ENCODE measurements around the gene CDH13. TPM values are rescaled to one million over a fixed set of nuclear protein-coding genes. Genes with fewer than 3 reads are reported as not detected.

CDH13 gene
- total RNA-seq, 2 donors from 2014 or later: 4.1 to 7.1 TPM

DNA sequence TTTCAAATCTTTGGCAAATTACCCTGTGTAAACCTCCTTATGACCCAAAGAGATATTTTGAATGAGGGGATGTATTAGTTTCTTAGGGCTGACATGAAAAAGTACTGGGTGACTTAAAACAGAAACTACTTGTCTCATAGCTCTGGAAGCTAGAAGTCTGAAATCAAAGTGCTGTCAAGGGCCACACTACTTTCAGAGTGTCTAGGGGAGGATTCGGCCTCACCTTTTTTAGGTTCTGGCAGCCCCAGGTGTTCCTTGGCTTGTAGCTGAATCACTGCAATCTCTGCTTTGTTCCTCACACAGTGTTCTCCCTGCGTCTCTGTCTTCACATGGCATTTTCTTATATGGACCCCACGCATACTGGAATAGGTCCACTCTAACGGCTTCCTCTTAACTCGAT, 322.2 kb downstream of the CDH13 start:
- DNase-seq: no peak
- no peak for ATAC-seq
- intact Hi-C loops (cut with DNase I, micrococcal nuclease): no loop called here

DNA sequence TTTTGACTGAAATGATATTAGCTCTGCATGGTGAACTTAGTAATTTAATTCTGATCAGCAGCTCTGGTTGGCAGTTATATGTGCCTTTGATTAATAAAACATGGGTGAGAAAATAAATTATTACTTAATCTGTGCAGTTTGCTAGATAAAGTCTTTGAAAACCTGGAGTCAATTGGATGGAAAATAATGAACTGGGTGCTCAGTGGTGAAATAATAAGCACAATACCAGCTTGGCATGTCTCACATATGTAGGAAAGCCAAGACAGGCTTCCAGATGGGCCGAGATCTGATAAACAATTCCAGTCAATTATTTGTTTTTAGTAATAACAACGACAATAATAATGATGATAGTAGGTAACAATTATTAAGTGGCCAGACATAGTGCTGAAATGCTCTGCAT, 326.7 kb downstream of the CDH13 start:
- ATAC-seq: no peak
- DNase-seq: no peak
- intact Hi-C loops (cut with DNase I, micrococcal nuclease): no loop called here

DNA sequence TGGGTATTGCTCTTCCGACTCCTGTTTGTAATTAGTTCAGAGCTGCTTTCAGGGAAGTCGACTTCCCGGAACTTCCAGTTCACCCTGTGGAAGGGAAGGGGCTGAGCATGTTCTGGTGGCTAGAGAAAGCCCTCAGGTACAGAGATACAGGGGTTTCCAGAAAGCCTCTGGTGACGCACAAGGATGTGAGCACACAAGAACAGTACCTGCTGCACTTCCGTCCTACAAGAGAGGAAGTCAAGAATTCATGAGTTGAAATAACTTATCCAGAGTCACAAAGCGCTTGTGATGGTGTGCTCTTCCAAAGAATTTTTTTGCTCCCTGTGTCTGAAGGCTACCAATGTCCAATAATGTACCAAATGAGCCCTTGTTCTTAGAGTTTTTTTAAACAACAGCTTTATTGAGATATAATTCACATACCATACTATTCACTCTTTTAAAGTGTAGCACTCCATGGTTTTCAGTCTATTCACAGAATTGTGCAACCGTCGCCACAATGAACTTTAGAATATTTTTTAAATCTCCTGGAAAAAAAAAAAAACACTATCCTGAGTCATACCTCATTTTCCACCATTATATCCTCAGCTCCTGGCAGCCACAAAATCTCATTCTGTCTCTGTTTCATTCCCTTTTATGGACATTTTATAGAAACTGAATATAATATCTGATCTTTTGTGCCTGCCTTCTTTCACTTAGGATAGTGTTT, 327.6 kb downstream of the CDH13 start:
- no peak for DNase-seq
- ATAC-seq: no peak
- intact Hi-C loops (cut with DNase I, micrococcal nuclease): no loop called here

DNA sequence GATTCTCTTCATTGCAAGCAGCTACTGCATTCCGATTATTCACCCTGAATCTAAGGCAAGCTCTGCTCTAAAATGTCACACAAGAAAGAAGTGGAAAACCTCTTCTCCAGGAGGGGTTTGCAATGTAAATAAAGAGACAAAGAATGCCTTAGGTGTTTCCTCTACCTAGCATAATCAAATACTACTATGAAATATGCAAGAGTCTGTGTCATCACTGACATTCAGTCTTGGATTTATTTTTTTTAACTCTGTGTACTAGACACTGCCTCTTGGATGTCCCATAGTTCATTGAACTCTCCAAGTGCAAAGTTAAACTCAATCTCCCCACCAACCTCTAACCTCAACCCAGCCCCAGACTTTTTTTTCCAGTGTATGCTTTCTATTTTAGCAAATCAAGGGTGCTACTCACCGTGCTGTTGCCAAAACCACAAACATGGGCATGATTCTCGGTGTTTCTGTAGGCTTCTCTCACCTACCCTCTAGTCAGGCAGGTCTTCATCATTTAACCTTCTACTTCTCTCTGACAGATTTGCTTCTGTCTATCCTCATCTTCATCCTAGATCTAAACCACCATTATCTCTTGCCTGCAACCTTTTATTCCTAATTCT, 329.1 kb downstream of the CDH13 start:
- no peak for DNase-seq
- no peak for ATAC-seq
- intact Hi-C loops (cut with DNase I, micrococcal nuclease): no loop called here

DNA sequence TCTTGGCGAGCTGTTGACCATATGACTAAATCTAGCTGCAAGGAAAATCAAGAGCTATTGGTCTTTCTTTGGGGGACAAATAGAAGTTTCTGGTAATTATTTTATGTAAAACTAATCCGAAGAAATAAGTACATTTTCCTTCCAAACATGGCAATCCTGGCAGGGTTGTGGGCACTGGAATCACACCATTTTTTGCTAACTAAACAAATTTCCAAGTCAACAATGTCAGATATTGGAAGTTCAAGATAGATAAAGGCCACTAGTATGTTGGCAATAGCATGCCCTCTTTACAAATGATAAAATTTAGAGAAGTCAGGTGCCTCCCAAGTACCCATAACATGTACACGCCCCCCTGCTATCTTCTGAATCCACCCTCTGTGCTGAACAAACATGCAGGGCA, 330.4 kb downstream of the CDH13 start:
- ATAC-seq (no peak), DNase-seq (no peak)
- intact Hi-C loops (cut with DNase I, micrococcal nuclease): no loop called here

DNA sequence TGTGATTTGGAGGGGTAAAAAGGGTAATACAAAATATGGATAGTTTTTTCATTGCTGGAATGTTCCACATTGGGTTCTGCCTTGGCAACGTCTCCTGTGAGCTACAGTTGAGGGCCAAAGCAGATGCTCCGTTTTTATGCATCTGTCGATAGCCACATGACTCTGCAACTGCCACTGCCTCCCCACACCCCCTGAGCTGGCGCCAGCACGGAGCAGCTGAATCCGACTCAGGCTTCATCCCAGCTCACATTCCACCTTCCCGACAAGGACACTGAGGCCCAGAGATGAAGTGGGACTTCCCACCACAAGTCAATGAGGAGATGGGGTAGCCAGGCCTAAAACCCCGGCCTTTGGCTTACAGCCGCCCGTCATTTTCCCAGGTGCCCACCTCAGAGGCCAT, 334.1 kb downstream of the CDH13 start:
- DNase-seq (no peak), ATAC-seq (no peak)
- intact Hi-C loops (cut with DNase I, micrococcal nuclease): no loop called here

DNA sequence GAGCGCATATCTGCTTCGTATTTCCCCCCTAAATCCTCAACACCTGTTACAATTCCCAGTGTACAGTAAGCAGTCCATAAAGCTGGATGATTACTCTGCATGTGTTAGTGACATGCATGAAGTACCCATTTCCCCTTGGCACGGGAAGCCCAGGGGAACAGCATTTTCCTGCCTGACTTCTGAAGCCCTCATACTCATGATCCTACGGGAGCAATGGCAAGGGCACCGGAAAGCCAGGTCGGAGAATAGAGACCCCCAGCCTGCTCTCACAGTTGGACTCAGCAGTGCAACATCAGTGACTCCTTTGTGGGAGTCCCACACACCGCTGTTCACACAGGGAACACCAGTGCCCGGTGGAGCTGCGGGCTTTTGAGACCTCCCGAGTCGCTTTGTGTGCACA, 336.9 kb downstream of the CDH13 start:
- intact Hi-C loops (cut with DNase I, micrococcal nuclease): no loop called here
- ATAC-seq (no peak), DNase-seq (no peak)

DNA sequence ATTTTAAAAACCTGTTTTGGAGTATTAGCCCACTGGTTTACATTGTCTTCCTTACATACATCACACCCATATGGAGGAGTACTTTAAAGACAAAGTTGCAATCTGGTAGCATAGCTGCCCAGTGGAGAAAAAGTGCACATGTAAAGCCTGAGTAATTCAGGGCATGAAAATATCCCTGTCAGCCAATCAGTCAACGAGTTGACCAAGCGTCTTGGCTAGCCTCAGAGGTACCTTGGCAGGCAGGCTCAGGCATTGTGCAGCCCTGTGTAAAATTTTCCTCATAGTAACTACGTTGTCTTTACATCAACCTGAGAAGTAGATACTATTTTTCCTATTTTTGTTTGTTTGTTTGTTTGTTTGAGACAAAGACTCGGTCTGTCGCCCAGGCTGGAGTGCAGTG, 339.0 kb downstream of the CDH13 start:
- DNase-seq: no peak
- ATAC-seq: no peak
- intact Hi-C loops (cut with DNase I, micrococcal nuclease): no loop called here

DNA sequence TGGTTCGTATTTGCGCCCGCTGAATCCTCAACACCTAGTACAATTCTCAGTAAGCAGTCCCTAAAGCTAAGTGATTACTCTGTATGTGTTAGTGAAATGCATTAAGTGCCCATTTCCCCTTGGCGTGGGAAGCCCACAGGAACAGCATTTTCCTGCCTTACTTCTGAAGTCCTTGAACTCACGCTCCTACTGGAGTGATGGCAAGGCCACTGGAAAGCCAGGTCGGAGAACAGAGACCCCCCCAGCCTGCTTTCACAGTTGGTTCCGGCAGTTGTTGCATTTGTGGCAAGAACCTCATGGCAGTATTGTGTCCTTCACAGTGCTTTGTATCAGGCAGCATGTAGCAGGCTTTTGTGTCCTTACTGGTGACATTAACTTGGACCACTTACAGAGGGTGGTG, 340.7 kb downstream of the CDH13 start:
- DNase-seq: no peak
- ATAC-seq: no peak
- intact Hi-C loops (cut with DNase I, micrococcal nuclease): no loop called here

DNA sequence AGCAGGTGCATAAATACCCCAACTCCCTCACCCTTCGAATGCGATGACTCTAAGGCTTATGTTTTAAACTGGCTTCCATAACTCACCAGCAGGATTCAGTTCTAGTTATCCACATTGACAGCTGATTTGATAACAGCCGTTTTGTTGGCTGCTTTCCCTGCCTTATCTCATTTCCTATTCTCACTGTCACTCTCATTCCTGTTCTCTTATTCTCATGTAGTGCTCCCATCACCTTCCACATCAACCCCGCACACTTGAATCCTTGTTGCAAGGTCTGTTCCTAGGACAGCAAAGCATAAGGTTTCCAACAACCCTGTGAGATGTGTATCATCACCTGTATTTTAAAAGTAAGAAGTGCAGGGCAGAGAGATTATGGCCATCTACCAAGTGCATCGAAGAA, 344.4 kb downstream of the CDH13 start:
- intact Hi-C loops (cut with DNase I, micrococcal nuclease): no loop called here
- no peak for DNase-seq
- ATAC-seq: no peak

DNA sequence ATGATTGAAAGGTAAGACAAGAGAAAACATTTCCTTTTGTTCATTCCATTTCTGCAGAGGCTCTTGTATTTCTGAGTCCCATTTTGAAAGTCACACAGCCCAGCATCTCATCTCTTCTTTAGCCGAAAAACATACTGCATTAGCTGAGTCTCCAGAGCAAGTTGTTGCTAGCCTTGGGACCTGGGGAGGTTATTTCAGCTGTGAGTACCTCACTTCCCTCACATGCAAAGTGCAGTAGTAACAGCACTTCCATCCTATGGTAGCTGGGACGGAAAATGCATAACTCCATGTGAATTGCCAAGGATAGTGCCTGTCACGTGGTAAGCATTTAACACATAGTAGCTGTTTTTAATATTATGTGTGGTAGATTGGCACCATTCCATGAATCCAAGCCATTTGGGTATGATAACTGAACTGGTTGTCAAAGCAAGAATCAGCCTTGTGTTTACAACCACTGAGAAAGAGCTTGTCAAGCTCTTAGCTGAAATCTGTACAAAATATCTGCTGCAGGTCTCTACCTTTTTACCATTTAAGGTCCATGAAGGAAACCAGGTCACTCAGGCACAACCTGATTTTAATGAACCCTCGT, 345.7 kb downstream of the CDH13 start:
- no peak for DNase-seq
- intact Hi-C loops (cut with DNase I, micrococcal nuclease): no loop called here
- ATAC-seq: no peak

DNA sequence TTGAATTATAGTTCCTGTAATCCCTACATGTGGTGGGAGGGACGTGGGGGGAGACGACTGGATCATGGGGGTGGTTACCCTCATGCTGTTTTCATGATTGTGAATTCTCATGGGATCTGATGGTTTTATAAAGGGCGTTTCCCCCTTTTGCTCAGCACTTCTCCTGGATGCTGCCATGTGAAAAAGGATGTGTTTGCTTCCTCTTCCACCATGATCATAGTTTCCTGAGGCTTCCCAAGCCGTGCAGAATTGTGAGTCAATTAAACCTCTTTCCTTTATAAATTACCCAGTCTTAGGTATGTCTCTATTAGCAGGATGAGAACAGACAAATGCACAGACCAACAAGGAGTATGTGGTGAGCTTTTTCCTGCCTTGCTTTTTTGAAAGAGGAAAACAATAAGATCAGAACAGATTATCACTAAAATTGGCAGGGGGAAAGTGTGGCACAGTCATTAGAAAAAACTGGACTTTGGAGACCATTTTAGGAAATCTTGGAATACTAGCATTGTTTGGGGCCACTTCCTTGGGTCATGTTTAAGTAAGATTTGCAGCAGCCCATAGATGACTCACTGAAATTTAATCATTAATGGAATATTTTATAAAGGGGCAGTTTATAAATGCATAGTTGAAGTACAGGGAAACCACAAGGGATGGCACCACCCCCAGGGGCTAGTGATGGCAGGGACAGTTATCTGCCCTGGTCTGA, 352.8 kb downstream of the CDH13 start:
- DNase-seq: no peak
- intact Hi-C loops (cut with DNase I, micrococcal nuclease): no loop called here
- no peak for ATAC-seq

DNA sequence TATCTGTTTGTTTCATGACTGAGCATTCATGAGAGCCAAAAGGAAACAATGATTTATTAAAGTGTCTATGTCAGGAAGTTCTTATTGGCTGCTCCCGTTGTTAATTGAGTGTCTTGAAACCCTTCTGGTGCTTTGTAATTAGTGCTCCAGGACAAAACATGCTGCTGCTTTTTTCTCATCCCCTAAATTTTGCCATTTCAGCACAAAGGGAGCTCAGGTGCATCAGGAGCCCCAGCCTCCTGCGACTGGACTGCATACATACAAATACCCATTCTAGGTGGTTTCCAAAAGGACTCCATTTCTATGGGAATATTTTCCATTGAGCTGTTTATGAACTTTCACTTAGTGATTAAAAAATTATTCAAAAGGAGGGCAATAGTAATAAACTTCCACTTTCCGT, 354.0 kb downstream of the CDH13 start:
- intact Hi-C loops (cut with DNase I, micrococcal nuclease): no loop called here
- ATAC-seq (no peak), DNase-seq (no peak)

DNA sequence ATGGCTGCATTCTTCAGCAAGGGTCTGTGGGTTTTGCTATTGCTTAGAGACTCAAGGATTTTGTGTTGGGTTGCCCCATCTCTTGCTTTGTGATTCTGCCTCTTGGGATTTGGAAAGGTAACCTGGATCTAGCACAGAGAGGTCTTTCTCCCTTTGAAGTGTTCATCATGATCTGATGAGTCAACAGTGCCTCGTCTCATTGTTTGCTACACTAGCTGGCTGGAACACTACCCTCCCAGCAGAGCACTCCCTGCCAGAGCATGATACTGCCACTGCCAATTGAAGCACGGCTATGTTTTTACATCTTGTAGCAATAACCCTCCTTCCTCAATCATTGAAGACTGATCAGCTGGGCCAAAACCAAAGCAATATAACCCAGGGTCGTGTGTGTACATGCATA, 361.0 kb downstream of the CDH13 start:
- DNase-seq (no peak), ATAC-seq (no peak)
- intact Hi-C loops (cut with DNase I, micrococcal nuclease): no loop called here

DNA sequence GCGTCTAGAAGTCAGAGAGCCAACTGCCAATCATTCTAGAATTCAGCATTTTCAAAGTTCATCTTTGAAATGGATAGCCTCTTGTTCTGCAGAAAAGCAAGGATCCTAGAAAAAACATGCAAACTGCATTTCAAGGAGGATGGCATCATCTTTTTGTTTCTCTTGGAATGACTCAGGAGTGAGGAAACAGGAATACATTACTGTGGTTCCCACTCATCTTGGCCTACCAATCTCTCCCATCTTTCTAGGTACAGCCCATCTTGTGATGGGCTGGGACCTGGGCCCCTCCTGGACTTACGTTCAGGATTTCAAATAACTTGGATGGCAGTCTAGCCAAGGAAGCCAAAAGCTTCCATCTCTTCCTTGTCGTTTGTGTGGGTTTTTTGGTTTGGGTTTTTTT, 363.4 kb downstream of the CDH13 start:
- intact Hi-C loops (cut with DNase I, micrococcal nuclease): no loop called here
- ATAC-seq (no peak), DNase-seq (no peak)

DNA sequence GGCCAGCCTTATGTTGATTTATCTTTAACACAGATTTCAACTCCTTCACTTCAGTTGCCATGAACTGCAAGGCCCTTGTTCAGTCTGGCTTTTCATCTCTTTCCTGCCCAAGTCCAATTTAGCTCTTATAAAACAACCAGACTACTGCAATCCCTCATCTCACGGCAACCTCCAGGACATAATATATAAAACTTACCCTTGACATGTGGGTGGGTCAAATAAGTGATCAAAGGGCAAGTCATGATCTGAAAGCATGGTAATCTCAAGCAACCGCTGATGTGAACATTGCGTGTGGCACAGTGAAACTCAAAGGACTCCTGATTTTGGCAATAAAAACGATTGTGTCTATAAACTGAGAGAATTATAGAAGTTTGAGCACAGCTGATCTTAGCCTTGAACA, 364.6 kb downstream of the CDH13 start:
- ATAC-seq (peak; percentile 81), DNase-seq (peak; percentile 11 to 38)
- intact Hi-C loops (cut with DNase I, micrococcal nuclease): no loop called here

DNA sequence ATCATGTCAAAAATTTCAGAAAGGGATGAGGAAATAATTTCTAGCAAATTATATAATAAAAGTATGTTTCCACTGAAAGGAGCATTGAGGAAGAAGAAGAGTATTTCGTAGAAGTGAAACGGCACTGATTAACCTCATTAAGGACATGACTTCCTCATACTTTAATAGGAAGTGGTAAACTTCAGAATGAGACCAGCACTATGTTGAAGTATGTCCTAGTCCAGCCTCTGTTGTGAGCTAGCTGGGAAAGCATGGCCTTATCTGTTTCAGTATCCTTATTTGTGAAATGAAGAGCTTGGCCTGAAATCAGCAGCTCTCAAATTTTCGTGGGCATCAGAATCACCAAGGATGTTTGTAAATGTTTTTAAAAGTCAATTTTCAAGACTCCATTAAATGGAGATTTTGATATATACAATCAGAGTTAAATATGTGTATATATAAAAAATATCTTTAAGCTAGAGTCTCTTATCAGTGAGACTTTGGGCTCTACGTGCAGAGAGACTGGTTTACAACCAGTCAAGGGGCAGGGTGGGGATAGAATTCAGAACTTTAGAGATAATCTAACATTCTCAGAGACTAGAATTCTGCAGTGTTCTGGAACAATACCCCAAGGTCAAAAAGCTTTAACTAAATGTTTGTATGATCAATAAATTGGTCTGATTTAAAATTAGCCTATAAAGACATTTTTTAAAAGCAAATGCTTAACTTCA, 365.4 kb downstream of the CDH13 start:
- ATAC-seq (peak; percentile 46), DNase-seq (no peak)
- intact Hi-C loops (cut with DNase I, micrococcal nuclease): no loop called here

DNA sequence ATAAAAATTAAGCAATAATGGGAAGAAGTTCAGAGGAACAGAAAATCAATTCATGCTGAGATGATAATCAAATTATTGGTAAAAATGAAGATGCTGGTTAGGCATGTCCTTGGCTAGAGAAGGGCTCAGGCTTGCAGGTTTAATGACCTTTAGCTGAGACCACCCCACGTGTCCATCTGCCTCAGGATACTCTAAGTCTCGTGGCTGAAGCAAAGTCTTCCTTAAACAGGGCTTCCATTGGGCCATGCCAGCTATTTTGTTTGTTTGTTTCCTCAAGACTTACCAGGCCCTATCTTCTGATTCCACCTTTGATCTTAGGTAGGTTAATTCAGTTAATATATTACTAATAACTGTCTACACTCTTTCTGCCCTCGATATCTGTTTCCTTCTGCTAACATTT, 366.0 kb downstream of the CDH13 start:
- no peak for ATAC-seq
- no peak for DNase-seq
- intact Hi-C loops (cut with DNase I, micrococcal nuclease): no loop called here

DNA sequence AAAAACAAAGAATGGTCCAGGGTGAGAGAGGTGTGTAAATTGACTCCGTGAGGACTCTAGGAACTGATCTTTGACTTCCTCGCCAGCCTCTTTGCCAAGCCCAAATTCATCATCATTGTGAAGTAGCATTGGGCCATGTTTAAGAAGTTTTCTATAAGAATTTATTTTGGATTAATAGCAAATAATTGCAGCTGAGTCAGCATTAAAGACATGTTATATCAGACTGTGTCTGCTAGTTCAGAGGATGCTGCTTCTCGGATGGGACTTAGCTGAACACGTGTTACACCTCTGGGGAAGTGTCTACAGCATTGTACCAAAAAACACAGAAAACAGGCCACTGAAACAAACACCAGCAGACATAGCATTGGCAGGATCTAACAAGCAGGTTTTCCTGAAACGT, 366.6 kb downstream of the CDH13 start:
- DNase-seq (no peak), ATAC-seq (no peak)
- intact Hi-C loops (cut with DNase I, micrococcal nuclease): no loop called here

DNA sequence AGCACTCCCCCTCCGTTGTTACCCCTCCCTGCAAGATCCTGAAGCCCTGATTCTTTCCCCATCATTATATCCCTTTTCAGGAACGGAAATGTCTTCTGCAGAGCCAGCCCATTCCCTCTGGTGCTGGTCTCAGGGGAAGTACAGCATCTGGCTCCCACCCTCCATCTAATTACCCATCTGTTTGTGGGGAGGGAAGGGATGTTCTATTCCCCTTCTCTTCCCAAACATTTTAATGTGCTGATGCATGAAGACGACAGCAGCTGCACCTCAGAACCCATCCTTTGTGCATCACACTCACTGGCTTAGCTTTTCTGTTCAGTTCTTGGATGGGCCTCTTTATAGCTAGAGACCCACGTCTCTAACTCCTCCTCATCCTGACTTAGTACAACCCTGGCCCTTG, 367.2 kb downstream of the CDH13 start:
- intact Hi-C loops (cut with DNase I, micrococcal nuclease): no loop called here
- DNase-seq (no peak), ATAC-seq (no peak)
